SJSA1 (cell line): Measurements from ENCODE around the gene CADPS. TPM values are rescaled to one million over a fixed set of nuclear protein-coding genes. Genes with fewer than 3 reads are reported as not detected.
A peak's percentile ranks its signal among the peaks of the same experiment; 100 is the strongest.

ENCODE experiments used
- DNase-seq, 2 experiments: peaks; one replicate each; pipeline ENCODE4 v3.0.0-alpha.2; 2015 to 2020; ENCODE audit warnings: low spot score in 2 of 2, low read depth in 1 of 2
- H3K27ac ChIP-seq: fragments of 250-450 bp; sonication (Bioruptor Pico); 2 replicates; pipeline ENCODE4 v1.5.1; 2020; ENCODE audit warnings: mild to moderate bottlenecking, moderate library complexity
- H3K27me3 ChIP-seq: fragments of 250-450 bp; sonication (Bioruptor Pico); replicated peaks from 2 replicates; pipeline ENCODE4 v1.5.1; 2020; ENCODE audit warnings: mild to moderate bottlenecking, moderate library complexity
- H3K36me3 ChIP-seq: fragments of 250-450 bp; sonication (Bioruptor Pico); 2 replicates; pipeline ENCODE4 v1.5.1; 2020; ENCODE audit warnings: mild to moderate bottlenecking
- H3K4me1 ChIP-seq: fragments of 250-450 bp; sonication (Bioruptor Pico); replicated peaks from 2 replicates; pipeline ENCODE4 v1.6.1; 2021; ENCODE audit warnings: mild to moderate bottlenecking
- H3K4me3 ChIP-seq: fragments of 250-450 bp; sonication (Bioruptor Pico); 2 replicates; pipeline ENCODE4 v1.5.1; 2020; ENCODE audit warnings: mild to moderate bottlenecking
- H3K9me3 ChIP-seq: fragments of 250-450 bp; sonication (Bioruptor Pico); replicated peaks from 2 replicates; pipeline ENCODE4 v1.5.1; 2020; ENCODE audit warnings: mild to moderate bottlenecking
- total RNA-seq: library from RNA; depleted of rRNA; stranded (reverse); fragments of >200 nt; shearing (Covaris generic); gene quantifications from 2 replicates; pipeline ENCODE4 v1.2.3, GENCODE V29; 2014

The CADPS gene
- total RNA-seq, 1 experiment from 2014 or later, result not detected

DNA sequence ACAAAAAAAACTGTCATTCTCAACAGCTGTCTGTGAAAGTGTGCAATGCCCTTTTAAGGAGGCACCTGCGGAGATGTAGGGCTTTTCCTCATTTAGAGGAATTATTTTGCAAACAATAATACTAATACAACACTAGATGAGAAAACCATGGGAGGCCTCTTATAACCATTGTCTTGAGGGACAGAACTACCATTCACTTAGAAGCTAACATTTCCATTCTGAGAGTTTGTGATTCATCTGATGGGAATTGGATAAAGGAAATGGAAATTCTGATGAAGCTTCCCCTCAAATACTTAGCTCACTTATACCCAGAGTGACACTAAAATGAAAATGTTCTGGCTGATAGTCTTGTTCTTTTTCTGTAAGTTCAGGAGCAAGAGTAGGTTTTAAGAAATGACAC lies 147.7 kb downstream of the CADPS start:
- Histone ChIP-seq H3K27me3 (no peaks in the 10 kb centered on the region), H3K4me1 (peaks cover 5% of the 10 kb centered on the region), H3K9me3 (no peaks in the 10 kb centered on the region), H3K27ac (no peak overlapping the region), H3K4me3 (no peak overlapping the region), H3K36me3 (no peaks in the 10 kb centered on the region)
- no peak for DNase-seq

DNA sequence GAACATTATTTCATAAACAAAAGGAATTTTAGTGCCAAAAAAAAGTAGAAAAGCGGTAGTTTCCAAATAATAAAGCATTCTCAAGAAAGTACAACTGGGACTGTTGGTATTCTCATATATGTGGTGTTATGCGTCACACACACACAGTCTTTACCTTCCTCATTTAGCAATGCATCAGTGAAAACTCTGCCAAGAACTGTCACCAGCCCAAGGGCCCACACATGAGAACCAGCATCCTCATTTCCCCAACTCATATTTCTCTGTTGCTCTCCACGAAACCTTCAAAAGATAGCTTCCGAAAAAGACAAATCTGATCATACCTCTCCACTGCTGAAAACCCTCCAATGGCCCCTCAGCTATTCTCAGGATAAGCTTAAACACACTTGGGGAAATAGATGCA lies 150.7 kb downstream of the CADPS start:
- Histone ChIP-seq H3K36me3 (no peaks in the 10 kb centered on the region), H3K4me3 (no peak overlapping the region), H3K4me1 (peaks cover 5% of the 10 kb centered on the region), H3K27ac (no peak overlapping the region), H3K9me3 (no peaks in the 10 kb centered on the region), H3K27me3 (no peaks in the 10 kb centered on the region)
- no peak for DNase-seq

DNA sequence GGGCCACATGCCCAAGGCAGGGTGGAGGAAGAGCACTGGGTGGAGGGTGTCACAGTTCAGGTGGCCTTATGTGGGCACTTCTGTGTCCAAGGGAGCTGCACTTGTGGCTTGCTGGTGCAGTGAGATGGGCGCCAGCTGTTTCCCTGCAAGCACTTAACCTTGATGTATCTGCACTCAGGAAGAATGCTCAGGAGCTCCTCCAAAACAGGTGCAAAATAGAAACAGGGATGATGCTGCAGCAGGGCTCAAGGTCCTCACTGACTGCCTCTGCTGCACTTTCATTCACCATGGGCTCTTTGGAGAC lies 151.3 kb downstream of the CADPS start:
- DNase-seq, result no peak
- Histone ChIP-seq H3K36me3 (no peaks in the 10 kb centered on the region), H3K27me3 (no peaks in the 10 kb centered on the region), H3K27ac (no peak overlapping the region), H3K9me3 (no peaks in the 10 kb centered on the region), H3K4me3 (no peak overlapping the region), H3K4me1 (peaks cover 6% of the 10 kb centered on the region)

DNA sequence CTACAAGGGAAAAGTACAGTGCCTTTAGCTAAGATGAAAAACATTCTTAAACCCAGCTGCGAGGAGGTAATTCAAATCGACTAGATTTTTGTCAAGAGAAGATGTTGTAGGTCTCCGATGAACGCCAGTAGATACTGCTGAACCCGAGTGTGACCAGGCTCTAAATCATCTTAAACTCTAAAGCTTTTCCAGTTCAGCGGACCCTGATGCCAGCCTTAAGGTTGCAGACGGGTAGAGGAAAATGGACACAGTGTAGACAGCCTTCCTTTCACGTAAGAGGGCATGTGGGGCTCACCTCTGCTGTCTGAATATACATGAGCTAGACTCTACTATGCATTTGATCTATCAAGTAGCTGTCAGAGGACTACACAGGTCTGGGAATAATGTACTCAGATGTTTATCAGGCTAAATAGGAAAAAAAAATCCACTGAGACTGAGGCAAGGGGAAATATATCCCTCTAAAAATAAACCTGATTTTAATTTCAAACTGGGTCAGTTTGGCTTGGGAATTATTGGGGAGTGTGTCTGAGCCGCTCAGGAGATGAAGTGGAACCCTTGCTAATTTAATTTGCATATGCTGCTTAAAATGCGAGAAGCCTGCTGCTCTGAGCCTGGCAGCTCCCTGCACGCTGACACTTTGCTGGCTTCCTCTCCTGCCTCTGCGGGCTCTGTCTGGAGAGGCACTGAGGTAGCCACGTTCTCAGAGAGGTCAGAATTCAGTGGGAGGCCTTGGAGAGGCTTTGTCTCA lies 151.9 kb downstream of the CADPS start:
- Histone ChIP-seq H3K4me1 (peaks cover 10% of the 10 kb centered on the region), H3K27ac (no peak overlapping the region), H3K4me3 (no peak overlapping the region), H3K27me3 (no peaks in the 10 kb centered on the region), H3K9me3 (no peaks in the 10 kb centered on the region), H3K36me3 (no peaks in the 10 kb centered on the region)
- no peak for DNase-seq

DNA sequence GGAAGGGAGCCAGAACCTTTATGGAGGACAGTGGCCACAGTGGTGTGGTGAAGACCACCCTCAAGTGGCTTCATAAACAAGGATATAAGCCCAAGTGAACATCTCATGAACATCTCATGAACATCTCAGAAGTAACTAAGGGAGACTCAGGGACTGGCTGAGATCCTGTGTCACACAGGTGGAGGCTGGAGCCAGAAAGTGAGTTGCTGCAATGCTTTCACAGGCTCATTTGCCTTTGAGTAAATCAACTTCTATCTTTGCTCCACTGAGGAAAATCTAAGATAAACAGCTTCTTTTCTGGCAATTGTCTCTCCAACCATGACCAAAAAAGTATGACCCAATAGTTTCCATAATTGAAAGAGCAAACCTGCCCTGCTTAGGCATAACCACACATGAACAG lies 152.9 kb downstream of the CADPS start:
- no peaks in the 10 kb centered on the region for H3K27me3 ChIP-seq
- no peak overlapping the region for H3K27ac ChIP-seq
- no peaks in the 10 kb centered on the region for H3K36me3 ChIP-seq
- no peak for DNase-seq
- no peak overlapping the region for H3K4me3 ChIP-seq
- H3K9me3 ChIP-seq, result no peaks in the 10 kb centered on the region
- peaks cover 5% of the 10 kb centered on the region for H3K4me1 ChIP-seq

DNA sequence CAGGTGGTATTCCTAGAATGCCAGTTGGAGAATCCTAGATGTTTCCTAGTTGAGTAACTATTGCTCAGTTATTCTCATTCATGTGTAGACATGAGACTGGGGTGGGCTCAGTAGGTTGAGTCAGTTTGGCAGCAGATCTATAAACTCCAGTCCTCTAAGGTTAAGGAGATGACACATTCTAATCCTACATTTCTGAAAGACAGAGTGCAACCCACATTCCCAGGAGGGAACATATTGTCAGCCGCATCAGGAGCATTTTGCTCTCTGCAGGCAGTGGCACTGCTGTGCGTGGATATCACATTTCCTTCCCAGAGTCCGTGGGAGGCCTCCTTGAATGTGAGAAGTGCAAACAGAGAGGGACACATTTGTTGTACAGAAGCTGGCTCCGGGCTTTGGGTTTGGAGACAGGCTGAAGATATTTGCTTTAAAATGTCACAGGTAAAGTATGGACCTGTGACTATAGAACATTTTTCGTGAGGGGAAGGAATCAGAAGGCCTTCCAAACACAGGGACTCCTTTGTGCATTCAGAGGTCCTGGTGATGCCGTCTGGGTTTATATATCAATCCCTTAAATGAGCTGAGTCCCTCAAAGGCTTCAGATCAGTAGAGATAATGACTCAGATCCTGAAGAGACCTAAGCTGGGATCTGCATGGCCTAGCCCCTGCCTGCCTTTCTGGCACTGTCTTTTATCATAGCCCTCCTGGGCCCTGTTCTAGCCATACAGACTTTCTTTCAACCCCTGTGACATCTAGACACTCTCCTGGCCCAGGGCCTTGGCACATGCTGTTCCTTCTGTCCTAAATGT lies 156.5 kb downstream of the CADPS start:
- peak in 1 of 2 experiments; percentile 1 for DNase-seq
- H3K27ac ChIP-seq, result no peak overlapping the region; the same call in 1 of the 2 replicates
- H3K9me3 ChIP-seq, result no peaks in the 10 kb centered on the region
- no peak overlapping the region for H3K4me3 ChIP-seq
- H3K36me3 ChIP-seq, result no peaks in the 10 kb centered on the region
- H3K27me3 ChIP-seq, result no peaks in the 10 kb centered on the region
- peaks cover 5% of the 10 kb centered on the region; the same call in 1 of the 2 replicates for H3K4me1 ChIP-seq

DNA sequence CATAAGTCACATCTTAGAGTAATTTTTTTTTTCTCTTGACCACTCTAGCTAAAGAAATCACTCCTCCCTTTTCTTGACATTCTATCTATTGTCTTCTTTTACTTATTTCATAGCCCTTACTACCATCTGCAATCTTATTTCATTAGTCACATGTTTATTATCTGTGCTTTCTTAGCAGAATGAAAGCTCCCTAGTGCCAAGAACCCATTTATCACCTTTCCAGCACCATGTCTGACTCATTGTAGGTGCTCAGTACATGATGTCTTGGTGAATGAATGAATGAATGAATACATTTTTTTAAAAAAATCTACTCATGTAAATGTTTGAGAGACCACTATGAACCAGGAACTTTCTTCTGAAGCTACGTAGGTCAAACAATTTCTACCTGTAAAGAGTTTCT lies 157.2 kb downstream of the CADPS start:
- Histone ChIP-seq H3K9me3 (no peaks in the 10 kb centered on the region), H3K4me3 (no peak overlapping the region), H3K4me1 (peaks cover 5% of the 10 kb centered on the region; the same call in 1 of the 2 replicates), H3K27ac (no peak overlapping the region; the same call in 1 of the 2 replicates), H3K27me3 (no peaks in the 10 kb centered on the region), H3K36me3 (no peaks in the 10 kb centered on the region)
- peak in 1 of 2 experiments; percentile 1 for DNase-seq

DNA sequence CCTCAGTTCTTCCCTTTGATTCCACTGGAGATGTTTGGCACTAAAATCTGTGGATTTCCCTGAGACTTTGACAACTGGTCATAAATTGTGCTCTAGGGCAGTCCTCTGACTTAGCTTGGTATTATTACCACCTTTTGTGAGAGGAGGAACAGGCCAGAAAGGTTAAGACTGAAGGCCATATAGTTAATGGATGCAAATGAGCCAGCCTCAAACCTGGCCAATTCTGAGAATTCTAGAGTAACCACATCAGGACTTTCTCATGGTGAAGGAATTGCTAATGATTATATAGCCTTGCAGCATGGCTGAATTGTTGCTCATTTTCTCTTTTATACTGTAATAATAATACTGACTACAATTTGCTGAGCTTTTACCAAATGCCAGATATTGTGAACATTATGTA lies 162.5 kb downstream of the CADPS start:
- H3K9me3 ChIP-seq, result no peaks in the 10 kb centered on the region
- H3K4me3 ChIP-seq, result no peak overlapping the region
- H3K4me1 ChIP-seq, result no peaks in the 10 kb centered on the region; the same call in 1 of the 2 replicates
- H3K27ac ChIP-seq, result no peak overlapping the region
- DNase-seq, result no peak
- H3K27me3 ChIP-seq, result no peaks in the 10 kb centered on the region
- H3K36me3 ChIP-seq, result no peaks in the 10 kb centered on the region

DNA sequence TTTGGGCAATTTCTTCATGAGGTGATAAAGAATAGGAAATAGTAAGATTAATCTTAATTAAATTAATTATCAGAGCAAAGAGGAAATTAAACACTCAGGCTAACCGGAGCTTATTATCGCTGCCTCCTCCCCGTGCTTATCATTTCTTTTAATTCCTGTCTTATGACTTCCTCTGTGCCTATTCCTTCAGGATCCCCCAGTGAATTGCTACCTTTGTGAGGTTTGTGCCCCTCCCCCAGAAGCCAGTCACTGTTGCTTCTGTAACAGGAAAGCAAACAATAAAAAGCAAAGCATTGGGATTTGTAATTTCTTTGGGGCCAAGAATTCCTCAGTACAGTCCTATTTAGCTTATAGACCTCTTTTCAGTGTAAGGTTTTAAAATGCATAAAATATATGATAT lies 164.5 kb downstream of the CADPS start:
- Histone ChIP-seq H3K36me3 (no peaks in the 10 kb centered on the region), H3K27ac (no peak overlapping the region), H3K9me3 (no peaks in the 10 kb centered on the region), H3K4me1 (no peaks in the 10 kb centered on the region), H3K27me3 (no peaks in the 10 kb centered on the region), H3K4me3 (no peak overlapping the region)
- no peak for DNase-seq

DNA sequence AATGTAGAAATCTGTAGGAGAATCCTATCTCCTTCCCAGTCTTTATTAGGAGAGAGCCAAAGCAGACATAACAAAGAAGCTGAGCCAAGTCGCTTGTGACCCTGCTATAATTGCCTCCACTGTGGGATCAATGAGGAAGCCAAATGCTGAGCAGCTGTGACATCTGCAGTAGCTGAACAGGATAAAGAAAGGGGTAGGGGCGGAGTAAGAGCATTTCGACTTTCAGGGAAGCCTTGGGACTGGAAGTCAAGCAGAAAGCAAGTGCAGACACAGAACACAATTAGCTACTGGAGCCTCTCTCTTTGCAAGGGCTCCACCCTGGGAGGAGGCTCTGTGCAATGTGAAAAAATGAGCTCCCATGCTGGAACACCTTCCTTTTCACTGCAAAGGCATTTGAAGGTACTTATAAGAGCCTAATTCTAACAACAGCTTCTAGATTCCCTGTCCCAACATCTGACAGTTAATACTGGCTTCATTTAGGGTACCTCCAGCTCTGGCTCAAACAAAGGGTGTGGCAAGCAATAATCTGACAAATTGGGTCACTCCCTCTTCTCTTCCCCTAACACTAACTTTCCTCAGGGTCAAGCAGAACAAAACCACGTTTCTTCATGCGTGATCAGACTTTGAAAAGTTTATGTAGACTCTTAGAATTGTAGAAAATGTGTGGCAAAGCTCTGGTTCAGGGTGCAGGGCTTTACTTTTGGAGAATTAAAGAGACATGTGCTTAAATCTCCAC lies 166.4 kb downstream of the CADPS start:
- no peaks in the 10 kb centered on the region for H3K9me3 ChIP-seq
- H3K27me3 ChIP-seq, result no peaks in the 10 kb centered on the region
- H3K36me3 ChIP-seq, result no peaks in the 10 kb centered on the region
- H3K4me3 ChIP-seq, result no peak overlapping the region
- no peak overlapping the region for H3K27ac ChIP-seq
- no peaks in the 10 kb centered on the region for H3K4me1 ChIP-seq
- no peak for DNase-seq

DNA sequence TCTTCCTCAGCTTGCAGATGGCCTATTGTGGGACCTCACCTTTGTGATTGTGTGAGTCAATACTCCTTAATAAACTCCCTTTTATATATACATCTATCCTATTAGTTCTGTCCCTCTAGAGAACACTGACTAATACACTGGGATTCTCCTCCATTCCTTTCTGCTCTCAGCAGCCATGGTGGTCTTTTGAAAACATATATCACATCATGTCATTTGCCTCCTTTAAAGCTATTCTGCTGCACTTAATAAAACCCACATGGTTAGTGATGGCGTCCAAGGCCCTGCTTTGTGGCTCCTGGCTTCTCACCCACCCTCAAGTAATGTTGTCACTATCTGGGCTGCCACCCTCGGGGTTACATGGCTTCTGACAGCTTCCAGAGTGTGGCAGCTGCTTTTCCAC lies 169.5 kb downstream of the CADPS start:
- Histone ChIP-seq H3K27me3 (no peaks in the 10 kb centered on the region), H3K4me3 (no peak overlapping the region), H3K36me3 (no peaks in the 10 kb centered on the region), H3K4me1 (no peaks in the 10 kb centered on the region), H3K9me3 (no peaks in the 10 kb centered on the region), H3K27ac (no peak overlapping the region)
- DNase-seq, result no peak

DNA sequence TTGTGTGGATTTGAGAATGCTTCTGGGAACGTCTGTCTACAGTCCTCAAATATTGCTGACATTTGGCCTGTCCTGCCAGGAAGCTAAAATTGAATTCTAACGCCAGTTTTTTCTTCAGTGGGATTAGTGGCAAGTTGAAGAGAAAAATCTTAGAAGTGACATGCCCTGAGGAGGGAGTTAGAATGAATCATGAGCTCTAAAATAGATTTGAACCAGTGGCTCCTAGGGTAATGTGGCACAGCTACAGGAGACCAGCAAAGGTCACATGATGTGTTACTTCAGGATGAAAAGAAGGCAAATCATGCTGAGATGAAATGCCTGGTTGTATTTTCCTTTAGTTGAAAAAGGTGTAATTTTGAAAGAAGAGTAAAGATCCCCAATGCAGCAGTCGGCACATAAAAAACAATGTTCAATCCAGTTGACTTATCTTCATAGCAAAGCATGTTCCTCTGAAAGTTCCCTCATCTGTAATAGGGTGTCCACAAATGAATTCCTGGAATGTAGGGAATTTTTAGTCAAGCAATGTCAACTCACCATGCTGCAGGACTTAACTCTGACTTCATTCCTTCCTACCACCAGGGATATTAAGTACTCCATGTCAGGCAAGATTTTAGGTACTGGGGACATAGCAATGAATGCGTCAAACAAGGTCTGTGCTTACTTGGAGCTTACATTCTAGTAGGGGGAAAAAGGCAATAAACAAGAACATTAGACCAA lies 171.6 kb downstream of the CADPS start:
- DNase-seq, result no peak
- Histone ChIP-seq H3K27ac (no peak overlapping the region), H3K9me3 (no peaks in the 10 kb centered on the region), H3K36me3 (no peaks in the 10 kb centered on the region), H3K4me1 (no peaks in the 10 kb centered on the region), H3K4me3 (no peak overlapping the region), H3K27me3 (no peaks in the 10 kb centered on the region)

DNA sequence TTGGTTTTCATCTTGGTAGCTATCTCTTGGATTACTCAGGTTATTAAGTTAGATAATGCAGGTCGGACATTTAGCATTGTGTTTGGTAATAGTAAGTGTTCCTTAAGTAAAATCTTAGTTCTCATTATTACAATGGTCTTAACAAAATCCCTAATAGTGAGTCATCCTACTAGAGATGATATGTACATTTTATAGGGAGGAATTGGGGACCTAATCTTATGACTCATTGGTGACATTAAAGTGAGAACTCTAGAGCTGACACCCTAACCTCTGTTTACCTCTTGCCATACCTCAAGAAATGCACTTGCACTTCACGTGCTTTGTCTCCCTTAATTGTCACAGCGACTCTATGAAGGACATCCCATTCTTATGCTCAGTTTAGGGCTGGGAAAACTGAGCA lies 174.9 kb downstream of the CADPS start:
- no peaks in the 10 kb centered on the region for H3K9me3 ChIP-seq
- no peaks in the 10 kb centered on the region for H3K36me3 ChIP-seq
- no peaks in the 10 kb centered on the region for H3K27me3 ChIP-seq
- no peak overlapping the region for H3K4me3 ChIP-seq
- H3K27ac ChIP-seq, result no peak overlapping the region
- no peak for DNase-seq
- no peaks in the 10 kb centered on the region for H3K4me1 ChIP-seq
